Measurements from ENCODE around the gene C2orf81.

C2orf81 gene

DNA sequence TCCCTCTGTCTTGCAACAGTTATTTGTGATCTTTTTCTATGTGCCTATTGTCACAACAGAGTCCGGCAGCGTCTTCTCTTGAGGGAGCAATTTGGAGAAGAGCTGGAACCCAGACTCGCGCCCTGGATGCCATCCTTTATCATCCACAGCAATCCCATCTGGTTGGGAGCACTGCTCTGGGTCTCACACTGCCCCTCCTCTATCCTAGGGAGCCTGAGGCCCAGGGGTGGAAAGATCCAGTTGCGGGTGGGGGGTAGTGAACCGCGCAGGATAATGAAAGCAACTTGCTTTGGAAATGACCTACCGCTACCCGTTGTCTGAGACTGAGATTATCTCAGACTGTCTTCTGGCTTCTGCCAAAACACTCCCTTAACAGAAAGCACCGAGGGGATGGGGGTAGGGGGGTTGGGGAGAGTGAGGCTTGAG lies 37.5 kb upstream of the C2orf81 start:
- peaks cover 25% of the 10 kb centered on the region for H3K4me1 ChIP-seq (ENCODE audit: low read length)
- no peak overlapping the region for H2AFZ ChIP-seq (ENCODE audit: low read depth, low read length)
- peaks cover 24% of the 10 kb centered on the region for H3K36me3 ChIP-seq (replicated peaks; ENCODE audit: low read depth, low read length)
- peak overlapping the region; percentile 73 for H3K9ac ChIP-seq (ENCODE audit: low read length)
- H3K9me3 ChIP-seq (ENCODE audit: insufficient read depth, low read length) = no peaks in the 10 kb centered on the region
- peaks cover 25% of the 10 kb centered on the region for H3K79me2 ChIP-seq (ENCODE audit: low read length)
- H3K4me3 ChIP-seq (ENCODE audit: low read length) = peak overlapping the region; percentile 84
- no peaks in the 10 kb centered on the region for H3K27me3 ChIP-seq (ENCODE audit: low read depth, low read length)
- H3K4me2 ChIP-seq (ENCODE audit: low read length) = peak overlapping the region; percentile 93
- H3K27ac ChIP-seq (ENCODE audit: low read length) = no peak overlapping the region
- TF ChIP-seq, protein P1, sequence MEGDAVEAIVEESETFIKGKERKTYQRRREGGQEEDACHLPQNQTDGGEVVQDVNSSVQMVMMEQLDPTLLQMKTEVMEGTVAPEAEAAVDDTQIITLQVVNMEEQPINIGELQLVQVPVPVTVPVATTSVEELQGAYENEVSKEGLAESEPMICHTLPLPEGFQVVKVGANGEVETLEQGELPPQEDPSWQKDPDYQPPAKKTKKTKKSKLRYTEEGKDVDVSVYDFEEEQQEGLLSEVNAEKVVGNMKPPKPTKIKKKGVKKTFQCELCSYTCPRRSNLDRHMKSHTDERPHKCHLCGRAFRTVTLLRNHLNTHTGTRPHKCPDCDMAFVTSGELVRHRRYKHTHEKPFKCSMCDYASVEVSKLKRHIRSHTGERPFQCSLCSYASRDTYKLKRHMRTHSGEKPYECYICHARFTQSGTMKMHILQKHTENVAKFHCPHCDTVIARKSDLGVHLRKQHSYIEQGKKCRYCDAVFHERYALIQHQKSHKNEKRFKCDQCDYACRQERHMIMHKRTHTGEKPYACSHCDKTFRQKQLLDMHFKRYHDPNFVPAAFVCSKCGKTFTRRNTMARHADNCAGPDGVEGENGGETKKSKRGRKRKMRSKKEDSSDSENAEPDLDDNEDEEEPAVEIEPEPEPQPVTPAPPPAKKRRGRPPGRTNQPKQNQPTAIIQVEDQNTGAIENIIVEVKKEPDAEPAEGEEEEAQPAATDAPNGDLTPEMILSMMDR (IDR thresholded peaks at IDR 0.05; ENCODE audit: low read depth, low read length) = no peak
- TF ChIP-seq EZH2phosphoT487 (IDR thresholded peaks at IDR 0.05; ENCODE audit: low read depth) = no peak
- no peaks in the 10 kb centered on the region for H4K20me1 ChIP-seq (ENCODE audit: insufficient read depth, low read length)

DNA sequence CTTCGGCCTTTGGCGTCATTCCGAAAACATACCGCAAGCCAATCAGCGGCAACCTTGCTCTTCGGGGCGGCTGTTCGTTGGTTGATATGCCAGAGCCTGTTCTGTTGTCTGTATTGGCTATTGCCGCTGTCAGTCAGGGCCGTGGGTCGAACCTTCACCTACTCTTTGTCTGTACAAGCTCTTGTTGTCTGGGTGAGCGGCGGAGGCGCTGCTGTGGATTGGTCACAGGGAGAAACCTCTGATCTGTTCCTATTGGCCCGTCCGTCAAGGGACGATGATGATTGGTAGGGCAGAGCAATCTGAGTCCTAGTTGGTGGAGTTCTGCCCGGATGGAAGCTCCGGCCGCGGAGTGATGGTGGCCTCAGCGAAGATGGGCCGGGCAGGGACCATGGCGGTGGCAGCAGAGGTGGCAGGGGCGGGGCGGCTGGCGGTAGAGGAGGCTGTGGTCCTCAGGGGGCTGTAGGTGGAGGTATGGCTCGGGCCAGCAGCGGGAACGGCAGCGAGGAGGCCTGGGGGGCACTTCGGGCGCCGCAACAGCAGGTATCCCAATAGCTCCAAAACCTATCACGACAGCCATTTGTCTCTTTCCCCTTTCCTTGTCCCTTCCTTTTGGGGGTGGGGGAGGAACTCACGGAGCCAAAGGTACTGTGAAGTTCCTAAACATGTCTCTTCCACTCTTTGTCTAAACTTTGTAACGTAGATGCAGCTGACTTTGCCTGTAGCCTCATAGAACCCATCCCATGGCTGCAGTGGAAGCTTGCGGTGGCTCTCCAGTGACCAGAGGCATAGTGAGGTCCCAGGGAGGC lies 36.9 kb upstream of the C2orf81 start, which contains the start of gene WBP1:
Gene WBP1, plus strand, starts transcription at position 307 of the 806 bp plus-strand sequence. Its CDS starts 165 bp downstream, at position 472.
- Histone ChIP-seq H3K27ac (ENCODE audit: low read length) (peak within 1 kb of the TSS; percentile 91), H3K36me3 (replicated peaks; ENCODE audit: low read depth, low read length) (peaks cover 24% of the 10 kb centered on the region), H3K27me3 (ENCODE audit: low read depth, low read length) (no peaks in the 10 kb centered on the region), H4K20me1 (ENCODE audit: insufficient read depth, low read length) (no peaks in the 10 kb centered on the region), H3K79me2 (ENCODE audit: low read length) (peaks cover 23% of the 10 kb centered on the region), H3K9ac (ENCODE audit: low read length) (peak within 1 kb of the TSS; percentile 93), H3K4me1 (ENCODE audit: low read length) (peaks cover 23% of the 10 kb centered on the region), H3K4me2 (ENCODE audit: low read length) (peak within 1 kb of the TSS; percentile 93), H2AFZ (ENCODE audit: low read depth, low read length) (peak within 1 kb of the TSS; percentile 74), H3K9me3 (ENCODE audit: insufficient read depth, low read length) (no peaks in the 10 kb centered on the region), H3K4me3 (ENCODE audit: low read length) (peak within 1 kb of the TSS; percentile 84)
- TF ChIP-seq, protein P1 (IDR thresholded peaks at IDR 0.05; ENCODE audit: low read depth, low read length) = no peak
- no peak for TF ChIP-seq EZH2phosphoT487 (IDR thresholded peaks at IDR 0.05; ENCODE audit: low read depth)

DNA sequence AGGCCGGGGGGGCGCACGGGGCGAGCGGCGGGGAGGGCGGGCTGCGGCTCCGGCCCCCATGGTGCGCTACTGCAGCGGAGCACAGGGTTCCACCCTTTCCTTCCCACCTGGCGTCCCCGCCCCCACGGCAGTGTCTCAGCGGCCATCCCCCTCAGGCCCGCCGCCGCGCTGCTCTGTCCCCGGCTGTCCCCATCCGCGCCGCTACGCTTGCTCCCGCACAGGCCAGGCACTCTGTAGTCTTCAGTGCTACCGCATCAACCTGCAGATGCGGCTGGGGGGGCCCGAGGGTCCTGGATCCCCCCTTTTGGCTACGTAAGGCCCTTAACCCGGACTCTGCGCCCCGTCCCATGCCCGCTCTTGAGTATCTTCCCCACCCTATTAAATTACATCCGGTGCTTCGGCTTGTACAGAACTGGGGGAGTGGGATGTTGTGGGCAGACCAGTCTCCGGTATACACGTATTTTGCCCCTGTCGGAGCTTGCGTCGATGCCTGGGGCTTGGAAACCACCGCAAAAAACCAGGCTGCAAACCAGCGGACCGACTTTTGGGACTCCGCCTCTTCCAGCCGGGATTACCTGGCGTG lies 36.2 kb upstream of the C2orf81 start:
- H3K9ac ChIP-seq (ENCODE audit: low read length) = peak overlapping the region; percentile 93
- peak overlapping the region; percentile 84 for H3K4me3 ChIP-seq (ENCODE audit: low read length)
- TF ChIP-seq EZH2phosphoT487 (IDR thresholded peaks at IDR 0.05; ENCODE audit: low read depth) = no peak
- TF ChIP-seq, protein P1 (IDR thresholded peaks at IDR 0.05; ENCODE audit: low read depth, low read length) = no peak
- no peaks in the 10 kb centered on the region for H3K9me3 ChIP-seq (ENCODE audit: insufficient read depth, low read length)
- no peaks in the 10 kb centered on the region for H3K27me3 ChIP-seq (ENCODE audit: low read depth, low read length)
- H3K27ac ChIP-seq (ENCODE audit: low read length) = peak overlapping the region; percentile 91
- no peaks in the 10 kb centered on the region for H4K20me1 ChIP-seq (ENCODE audit: insufficient read depth, low read length)
- peak overlapping the region; percentile 74 for H2AFZ ChIP-seq (ENCODE audit: low read depth, low read length)
- peaks cover 18% of the 10 kb centered on the region for H3K36me3 ChIP-seq (replicated peaks; ENCODE audit: low read depth, low read length)
- peaks cover 20% of the 10 kb centered on the region for H3K79me2 ChIP-seq (ENCODE audit: low read length)
- H3K4me2 ChIP-seq (ENCODE audit: low read length) = peak overlapping the region; percentile 93
- peaks cover 23% of the 10 kb centered on the region for H3K4me1 ChIP-seq (ENCODE audit: low read length)

DNA sequence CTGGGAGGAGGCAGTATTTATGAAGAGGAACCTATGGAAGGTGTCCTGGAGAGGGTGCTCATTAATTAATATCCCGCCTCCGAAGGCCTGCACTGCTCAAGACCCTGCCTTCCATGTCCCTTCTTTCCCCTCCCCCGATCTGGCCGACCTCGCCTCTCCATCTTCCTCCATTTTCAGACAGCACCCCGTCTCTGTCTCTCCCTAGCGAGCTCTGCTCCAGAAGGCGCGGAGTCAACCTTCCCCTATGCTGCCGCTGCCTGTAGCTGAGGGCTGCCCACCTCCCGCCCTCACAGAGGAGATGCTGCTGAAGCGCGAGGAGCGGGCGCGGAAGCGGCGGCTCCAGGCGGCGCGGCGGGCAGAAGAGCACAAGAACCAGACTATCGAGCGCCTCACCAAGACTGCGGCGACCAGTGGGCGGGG lies 35.7 kb upstream of the C2orf81 start:
- H3K4me2 ChIP-seq (ENCODE audit: low read length) = peak overlapping the region; percentile 93
- peaks cover 23% of the 10 kb centered on the region for H3K4me1 ChIP-seq (ENCODE audit: low read length)
- peaks cover 20% of the 10 kb centered on the region for H3K79me2 ChIP-seq (ENCODE audit: low read length)
- H3K9me3 ChIP-seq (ENCODE audit: insufficient read depth, low read length) = no peaks in the 10 kb centered on the region
- peak overlapping the region; percentile 91 for H3K27ac ChIP-seq (ENCODE audit: low read length)
- H3K36me3 ChIP-seq (replicated peaks; ENCODE audit: low read depth, low read length) = peaks cover 13% of the 10 kb centered on the region
- H3K9ac ChIP-seq (ENCODE audit: low read length) = peak overlapping the region; percentile 93
- TF ChIP-seq EZH2phosphoT487 (IDR thresholded peaks at IDR 0.05; ENCODE audit: low read depth) = no peak
- TF ChIP-seq, protein P1 (IDR thresholded peaks at IDR 0.05; ENCODE audit: low read depth, low read length) = no peak
- H2AFZ ChIP-seq (ENCODE audit: low read depth, low read length) = peak overlapping the region; percentile 42; the same call in 1 of the 2 replicates
- peak overlapping the region; percentile 84 for H3K4me3 ChIP-seq (ENCODE audit: low read length)
- no peaks in the 10 kb centered on the region for H3K27me3 ChIP-seq (ENCODE audit: low read depth, low read length)
- no peaks in the 10 kb centered on the region for H4K20me1 ChIP-seq (ENCODE audit: insufficient read depth, low read length)

Measured in OCI-LY3 (cell line).